ENCODE results near the gene TIGD6. TPM values are rescaled to one million over a fixed set of nuclear protein-coding genes. Genes with fewer than 3 reads are reported as not detected.

Gene TIGD6
- total RNA-seq, 1 experiment from 2014 or later = 4.3 TPM

GRCh38 chr5:150026682-150027172 is 26.3 kb upstream of the TIGD6 start:
- peaks cover 75% of the 10 kb centered on the region for H3K36me3 Mint-ChIP-seq (ENCODE audit: insufficient read depth, unreplicated experiment)
- H3K27me3 Mint-ChIP-seq (ENCODE audit: insufficient read depth, unreplicated experiment) = no peaks in the 10 kb centered on the region
- no peaks in the 10 kb centered on the region for H3K4me1 Mint-ChIP-seq (ENCODE audit: low read depth, unreplicated experiment)
- Histone ChIP-seq H3K4me3 (ENCODE audit: low read depth, low read length) (no peak overlapping the region), H3K27me3 (replicated peaks; ENCODE audit: control insufficient read depth, insufficient read depth, low read length) (no peaks in the 10 kb centered on the region), H3K36me3 (ENCODE audit: control insufficient read depth, insufficient read depth, low read length) (peaks cover 10% of the 10 kb centered on the region), H3K9me3 (no peaks in the 10 kb centered on the region), H3K4me1 (peaks cover 19% of the 10 kb centered on the region)
- intact Hi-C loops (cut with micrococcal nuclease; ENCODE audit: unreplicated experiment) = loop anchor here (1.0 kb wide), 1 partner anchor 30 kb away; no protein-coding TSS in a partner anchor
- BruUV-seq (replicated peaks) = no TSS peak
- POLR2A ChIA-PET = interaction anchor here (1.1 kb wide), 1 partner anchor 26 kb away, joined by 7 read pairs; the partner anchor contains the start of genes HMGXB3 and TIGD6
- CTCF ChIA-PET = interaction anchor here (0.9 to 1.3 kb wide), 3 partner anchors 27 to 192 kb away, joined by 3 to 8 read pairs (median 5); partner anchors contain the start of genes HMGXB3 and TIGD6
- DNase-seq = no peak
- no peaks in the 10 kb centered on the region for H3K9me3 Mint-ChIP-seq (ENCODE audit: unreplicated experiment)
- no peak for TF ChIP-seq CTCF (IDR thresholded peaks at IDR 0.05; ENCODE audit: insufficient read depth in 1 of 2, low read depth in 1 of 2, low read length in 1 of 2, severe bottlenecking in 1 of 2, unreplicated experiment in 1 of 2)
- H3K27ac Mint-ChIP-seq (ENCODE audit: unreplicated experiment) = peak overlapping the region; percentile 21
- no peak overlapping the region for H3K4me3 Mint-ChIP-seq (ENCODE audit: unreplicated experiment)

- DNase-seq = no peak
- Histone ChIP-seq H3K9me3 (no peaks in the 10 kb centered on the region), H3K4me1 (peaks cover 19% of the 10 kb centered on the region), H3K36me3 (ENCODE audit: control insufficient read depth, insufficient read depth, low read length) (peaks cover 10% of the 10 kb centered on the region), H3K27me3 (replicated peaks; ENCODE audit: control insufficient read depth, insufficient read depth, low read length) (no peaks in the 10 kb centered on the region), H3K4me3 (ENCODE audit: low read depth, low read length) (no peak overlapping the region)
- no peaks in the 10 kb centered on the region for H3K9me3 Mint-ChIP-seq (ENCODE audit: unreplicated experiment)
- intact Hi-C loops (cut with micrococcal nuclease; ENCODE audit: unreplicated experiment) = no loop called here
- H3K4me3 Mint-ChIP-seq (ENCODE audit: unreplicated experiment) = no peak overlapping the region
- BruUV-seq (replicated peaks) = no TSS peak
- ChIA-PET CTCF (no interaction called here), POLR2A (no interaction called here)
- H3K36me3 Mint-ChIP-seq (ENCODE audit: insufficient read depth, unreplicated experiment) = peaks cover 91% of the 10 kb centered on the region
- no peak for TF ChIP-seq CTCF (IDR thresholded peaks at IDR 0.05; ENCODE audit: insufficient read depth in 1 of 2, low read depth in 1 of 2, low read length in 1 of 2, severe bottlenecking in 1 of 2, unreplicated experiment in 1 of 2)
- H3K4me1 Mint-ChIP-seq (ENCODE audit: low read depth, unreplicated experiment) = no peaks in the 10 kb centered on the region
- no peaks in the 10 kb centered on the region for H3K27me3 Mint-ChIP-seq (ENCODE audit: insufficient read depth, unreplicated experiment)
- H3K27ac Mint-ChIP-seq (ENCODE audit: unreplicated experiment) = no peak overlapping the region
Measured at GRCh38 chr5:150024346-150024984, 24.0 kb upstream of the TIGD6 start.

- Histone ChIP-seq H3K27me3 (replicated peaks; ENCODE audit: control insufficient read depth, insufficient read depth, low read length) (no peaks in the 10 kb centered on the region), H3K4me1 (peaks cover 19% of the 10 kb centered on the region), H3K36me3 (ENCODE audit: control insufficient read depth, insufficient read depth, low read length) (peaks cover 8% of the 10 kb centered on the region), H3K9me3 (no peaks in the 10 kb centered on the region), H3K4me3 (ENCODE audit: low read depth, low read length) (no peak overlapping the region)
- Mint-ChIP-seq H3K9me3 (ENCODE audit: unreplicated experiment) (no peaks in the 10 kb centered on the region), H3K27ac (ENCODE audit: unreplicated experiment) (no peak overlapping the region), H3K27me3 (ENCODE audit: insufficient read depth, unreplicated experiment) (no peaks in the 10 kb centered on the region), H3K4me1 (ENCODE audit: low read depth, unreplicated experiment) (no peaks in the 10 kb centered on the region), H3K36me3 (ENCODE audit: insufficient read depth, unreplicated experiment) (peaks cover 92% of the 10 kb centered on the region), H3K4me3 (ENCODE audit: unreplicated experiment) (no peak overlapping the region)
- POLR2A ChIA-PET = interaction anchor here (0.5 to 0.6 kb wide), 2 partner anchors 17 to 353 kb away, joined by 4 read pairs; no protein-coding TSS in a partner anchor
- no peak for DNase-seq
- CTCF ChIA-PET = no interaction called here
- no peak for TF ChIP-seq CTCF (IDR thresholded peaks at IDR 0.05; ENCODE audit: insufficient read depth in 1 of 2, low read depth in 1 of 2, low read length in 1 of 2, severe bottlenecking in 1 of 2, unreplicated experiment in 1 of 2)
- intact Hi-C loops (cut with micrococcal nuclease; ENCODE audit: unreplicated experiment) = no loop called here
- BruUV-seq (replicated peaks) = no TSS peak
Measured at GRCh38 chr5:150023136-150023535, 22.7 kb upstream of the TIGD6 start.

Measured in Caco-2 (cell line).